Measurements from ENCODE around the gene SLC13A3.

- TF ChIP-seq CTCF (IDR thresholded peaks at IDR 0.05; ENCODE audit: insufficient read depth, low read depth, low read length) (no peak), EZH2 (IDR thresholded peaks at IDR 0.05; ENCODE audit: insufficient read depth, low read length) (no peak)
These were observed 127.4 kb downstream of the SLC13A3 start for GRCh38 chr20:46523696-46524328.

Data from astrocyte (in vitro differentiated cells and primary cell).